ENCODE results near the gene ERBB4. TPM values are rescaled to one million over a fixed set of nuclear protein-coding genes. Genes with fewer than 3 reads are reported as not detected.
"Not testable (repeated sequence)": the region's sequence is repeated elsewhere in the genome, so short reads cannot be mapped to it uniquely, and the experiment has no call there.

ERBB4 gene
- polyA plus RNA-seq, 1 donor, result 0.37 TPM

DNA sequence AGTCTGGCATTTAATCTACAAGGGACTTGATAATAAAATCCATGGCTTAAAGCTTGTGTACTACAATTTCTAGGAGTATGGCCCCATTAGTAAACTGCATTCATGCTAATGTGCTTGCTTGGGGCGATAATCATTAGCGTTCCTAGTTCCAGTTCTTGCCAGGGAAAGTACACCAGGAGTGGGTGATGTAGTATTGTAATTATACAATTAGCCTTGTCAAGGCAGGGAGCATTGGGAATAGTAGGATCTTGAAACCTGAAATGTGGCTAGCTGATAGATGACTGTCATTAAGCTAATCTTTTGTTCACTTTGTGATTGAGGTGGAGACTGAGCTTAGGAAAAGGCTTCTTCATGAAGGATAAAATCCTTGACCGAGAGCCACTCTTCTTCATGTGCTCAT, 993.0 kb downstream of the ERBB4 start:
- H3K4me3 ChIP-seq (ENCODE audit: low read length), result no peak overlapping the region
- H3K4me1 ChIP-seq (ENCODE audit: control insufficient read depth, insufficient read depth, low read length), result no peaks in the 10 kb centered on the region
- H3K9me3 ChIP-seq (ENCODE audit: control insufficient read depth, low read depth, low read length), result no peaks in the 10 kb centered on the region
- DNase-seq, result no peak
- no peak overlapping the region for H3K27ac ChIP-seq (ENCODE audit: low read length)
- no peaks in the 10 kb centered on the region for H3K27me3 ChIP-seq (ENCODE audit: control insufficient read depth, insufficient read depth, low read length)
- WGBS (ENCODE audit: insufficient coverage, low lambda C conversion rate), result 88% methylated on average over 1 of the region's 3 CpGs
- H3K36me3 ChIP-seq (ENCODE audit: control insufficient read depth, insufficient read depth, low read length), result no peaks in the 10 kb centered on the region

DNA sequence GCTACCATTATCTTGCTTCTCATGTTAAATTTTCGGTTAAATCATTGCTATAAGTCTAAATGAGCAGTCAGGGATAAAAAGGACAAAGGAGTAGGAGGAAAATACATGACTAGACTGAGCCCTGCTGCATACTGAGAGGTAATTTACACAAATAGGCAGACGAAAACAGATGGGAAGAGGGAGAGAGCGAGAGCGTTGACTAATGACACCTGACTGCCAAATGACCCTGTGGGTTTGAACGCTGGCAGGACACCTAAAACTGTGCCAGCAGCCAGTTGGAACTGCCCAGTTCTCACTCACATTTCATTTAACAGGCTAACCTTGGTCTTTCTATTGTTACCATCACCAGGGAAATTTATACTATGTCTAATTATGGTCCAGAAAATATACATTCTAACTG, 1004.0 kb downstream of the ERBB4 start:
- no peaks in the 10 kb centered on the region for H3K4me1 ChIP-seq (ENCODE audit: control insufficient read depth, insufficient read depth, low read length)
- WGBS (ENCODE audit: insufficient coverage, low lambda C conversion rate), result no CpG with 5 or more reads among the region's 5 CpGs
- DNase-seq, result no peak

GRCh38 chr2:211524248-211524647, 1014.4 kb downstream of the ERBB4 start:
- H3K27me3 ChIP-seq (ENCODE audit: control insufficient read depth, insufficient read depth, low read length); DNase-seq; H3K9me3 ChIP-seq (ENCODE audit: control insufficient read depth, low read depth, low read length); H3K36me3 ChIP-seq (ENCODE audit: control insufficient read depth, insufficient read depth, low read length); H3K4me1 ChIP-seq (ENCODE audit: control insufficient read depth, insufficient read depth, low read length); H3K27ac ChIP-seq (ENCODE audit: low read length); H3K4me3 ChIP-seq (ENCODE audit: low read length): not testable (repeated sequence)
- no CpG with 5 or more reads among the region's 18 CpGs for WGBS (ENCODE audit: insufficient coverage, low lambda C conversion rate)

More for the DNA sequence above, 1004.0 kb downstream of the ERBB4 start:
- Histone ChIP-seq H3K27ac (ENCODE audit: low read length) (no peak overlapping the region), H3K27me3 (ENCODE audit: control insufficient read depth, insufficient read depth, low read length) (no peaks in the 10 kb centered on the region), H3K36me3 (ENCODE audit: control insufficient read depth, insufficient read depth, low read length) (no peaks in the 10 kb centered on the region), H3K4me3 (ENCODE audit: low read length) (no peak overlapping the region), H3K9me3 (ENCODE audit: control insufficient read depth, low read depth, low read length) (no peaks in the 10 kb centered on the region)

GRCh38 chr2:211516537-211516936, 1022.1 kb downstream of the ERBB4 start:
- no peak for DNase-seq
- WGBS (ENCODE audit: insufficient coverage, low lambda C conversion rate), result 80% methylated on average over 1 of the region's 3 CpGs

GRCh38 chr2:211514049-211514448, 1024.6 kb downstream of the ERBB4 start:
- WGBS (ENCODE audit: insufficient coverage, low lambda C conversion rate), result 100% methylated on average over 1 of the region's 3 CpGs
- Histone ChIP-seq H3K4me1 (ENCODE audit: control insufficient read depth, insufficient read depth, low read length) (no peaks in the 10 kb centered on the region), H3K4me3 (ENCODE audit: low read length) (no peak overlapping the region), H3K27ac (ENCODE audit: low read length) (no peak overlapping the region), H3K9me3 (ENCODE audit: control insufficient read depth, low read depth, low read length) (no peaks in the 10 kb centered on the region), H3K36me3 (ENCODE audit: control insufficient read depth, insufficient read depth, low read length) (no peaks in the 10 kb centered on the region), H3K27me3 (ENCODE audit: control insufficient read depth, insufficient read depth, low read length) (no peaks in the 10 kb centered on the region)
- no peak for DNase-seq

More at GRCh38 chr2:211516537-211516936, 1022.1 kb downstream of the ERBB4 start:
- Histone ChIP-seq H3K4me1 (ENCODE audit: control insufficient read depth, insufficient read depth, low read length) (no peaks in the 10 kb centered on the region), H3K36me3 (ENCODE audit: control insufficient read depth, insufficient read depth, low read length) (no peaks in the 10 kb centered on the region), H3K27ac (ENCODE audit: low read length) (no peak overlapping the region), H3K9me3 (ENCODE audit: control insufficient read depth, low read depth, low read length) (no peaks in the 10 kb centered on the region), H3K27me3 (ENCODE audit: control insufficient read depth, insufficient read depth, low read length) (no peaks in the 10 kb centered on the region), H3K4me3 (ENCODE audit: low read length) (no peak overlapping the region)

DNA sequence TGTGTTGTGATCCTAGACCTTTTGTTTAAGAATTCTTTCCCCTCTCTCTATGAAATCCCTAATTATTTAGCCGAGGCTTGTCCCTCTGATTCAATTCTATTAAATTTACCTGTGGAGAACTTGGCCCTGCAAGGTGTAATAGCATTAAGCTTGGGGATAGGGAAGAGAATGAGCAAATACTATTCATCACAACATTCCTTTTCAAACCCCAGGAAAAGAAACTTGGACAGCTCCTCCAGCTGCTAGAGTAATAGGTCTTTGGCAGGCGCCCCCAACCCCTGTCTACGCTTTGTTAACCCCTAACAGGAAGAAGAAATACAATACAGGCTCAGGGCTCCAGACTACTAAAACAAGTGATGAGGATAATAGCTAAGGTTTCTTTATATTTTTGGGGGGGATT, 1025.2 kb downstream of the ERBB4 start:
- Histone ChIP-seq H3K9me3 (ENCODE audit: control insufficient read depth, low read depth, low read length) (no peaks in the 10 kb centered on the region), H3K27me3 (ENCODE audit: control insufficient read depth, insufficient read depth, low read length) (no peaks in the 10 kb centered on the region), H3K27ac (ENCODE audit: low read length) (no peak overlapping the region), H3K36me3 (ENCODE audit: control insufficient read depth, insufficient read depth, low read length) (no peaks in the 10 kb centered on the region), H3K4me3 (ENCODE audit: low read length) (no peak overlapping the region), H3K4me1 (ENCODE audit: control insufficient read depth, insufficient read depth, low read length) (no peaks in the 10 kb centered on the region)
- no CpG with 5 or more reads among the region's 3 CpGs for WGBS (ENCODE audit: insufficient coverage, low lambda C conversion rate)
- no peak for DNase-seq

GRCh38 chr2:211512806-211513205, 1025.8 kb downstream of the ERBB4 start:
- no peak overlapping the region for H3K27ac ChIP-seq (ENCODE audit: low read length)
- H3K27me3 ChIP-seq (ENCODE audit: control insufficient read depth, insufficient read depth, low read length), result no peaks in the 10 kb centered on the region
- H3K4me1 ChIP-seq (ENCODE audit: control insufficient read depth, insufficient read depth, low read length), result no peaks in the 10 kb centered on the region
- no CpG with 5 or more reads among the region's 3 CpGs for WGBS (ENCODE audit: insufficient coverage, low lambda C conversion rate)
- no peak overlapping the region for H3K4me3 ChIP-seq (ENCODE audit: low read length)
- no peaks in the 10 kb centered on the region for H3K9me3 ChIP-seq (ENCODE audit: control insufficient read depth, low read depth, low read length)
- no peak for DNase-seq
- H3K36me3 ChIP-seq (ENCODE audit: control insufficient read depth, insufficient read depth, low read length), result no peaks in the 10 kb centered on the region

DNA sequence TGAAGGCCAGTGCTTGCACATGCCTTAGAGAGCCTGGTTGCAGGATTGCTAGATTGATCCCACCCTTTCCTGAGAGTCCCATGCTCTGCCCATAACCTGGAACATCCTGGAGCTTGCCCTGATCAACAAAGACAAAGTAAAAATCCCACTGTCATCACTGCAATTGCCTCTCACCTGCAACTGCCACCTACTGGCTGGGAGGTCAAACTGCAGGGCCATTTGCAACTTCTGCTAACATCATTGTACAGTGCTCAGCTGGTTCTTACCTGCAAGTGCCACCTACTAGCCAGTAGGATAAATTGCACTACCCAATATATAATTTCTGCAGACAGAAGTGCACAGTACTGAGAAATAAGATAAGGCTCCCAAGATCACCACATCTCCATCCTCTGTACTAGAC, 1034.7 kb downstream of the ERBB4 start:
- no peaks in the 10 kb centered on the region for H3K27me3 ChIP-seq (ENCODE audit: control insufficient read depth, insufficient read depth, low read length)
- no peak overlapping the region for H3K4me3 ChIP-seq (ENCODE audit: low read length)
- no peaks in the 10 kb centered on the region for H3K36me3 ChIP-seq (ENCODE audit: control insufficient read depth, insufficient read depth, low read length)
- H3K27ac ChIP-seq (ENCODE audit: low read length), result no peak overlapping the region
- no peaks in the 10 kb centered on the region for H3K9me3 ChIP-seq (ENCODE audit: control insufficient read depth, low read depth, low read length)
- H3K4me1 ChIP-seq (ENCODE audit: control insufficient read depth, insufficient read depth, low read length), result no peaks in the 10 kb centered on the region
- no peak for DNase-seq

DNA sequence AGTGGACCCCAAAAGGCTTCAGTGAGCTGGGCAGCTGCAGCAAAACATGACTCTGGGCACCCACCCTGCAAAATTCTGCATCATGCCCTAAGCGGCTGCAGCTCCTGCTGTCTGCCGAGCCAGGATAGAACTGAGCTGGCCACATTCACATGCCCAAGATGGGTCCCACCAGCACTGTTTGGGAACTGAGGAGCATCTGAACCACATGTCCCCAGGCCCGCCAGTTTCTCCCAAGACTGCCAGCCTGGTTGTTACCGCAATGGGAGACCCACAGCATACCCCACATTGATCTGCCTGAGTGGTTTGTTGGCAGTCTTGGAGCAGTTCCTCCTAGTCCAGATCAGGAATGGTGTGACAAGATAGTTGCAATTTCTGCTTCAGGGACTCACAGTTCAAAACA, 1035.4 kb downstream of the ERBB4 start:
- no peaks in the 10 kb centered on the region for H3K9me3 ChIP-seq (ENCODE audit: control insufficient read depth, low read depth, low read length)
- H3K4me3 ChIP-seq (ENCODE audit: low read length), result no peak overlapping the region
- no peaks in the 10 kb centered on the region for H3K36me3 ChIP-seq (ENCODE audit: control insufficient read depth, insufficient read depth, low read length)
- no peak for DNase-seq
- H3K4me1 ChIP-seq (ENCODE audit: control insufficient read depth, insufficient read depth, low read length), result no peaks in the 10 kb centered on the region
- no CpG with 5 or more reads among the region's 4 CpGs for WGBS (ENCODE audit: insufficient coverage, low lambda C conversion rate)
- H3K27ac ChIP-seq (ENCODE audit: low read length), result no peak overlapping the region
- no peaks in the 10 kb centered on the region for H3K27me3 ChIP-seq (ENCODE audit: control insufficient read depth, insufficient read depth, low read length)

GRCh38 chr2:211498551-211499205, 1039.9 kb downstream of the ERBB4 start:
- no peak for DNase-seq
- H3K4me1 ChIP-seq (ENCODE audit: control insufficient read depth, insufficient read depth, low read length), result no peaks in the 10 kb centered on the region
- H3K9me3 ChIP-seq (ENCODE audit: control insufficient read depth, low read depth, low read length), result no peaks in the 10 kb centered on the region
- H3K36me3 ChIP-seq (ENCODE audit: control insufficient read depth, insufficient read depth, low read length), result no peaks in the 10 kb centered on the region
- WGBS (ENCODE audit: insufficient coverage, low lambda C conversion rate), result 80% methylated on average over 1 of the region's 3 CpGs
- no peak overlapping the region for H3K4me3 ChIP-seq (ENCODE audit: low read length)
- H3K27me3 ChIP-seq (ENCODE audit: control insufficient read depth, insufficient read depth, low read length), result no peaks in the 10 kb centered on the region
- no peak overlapping the region for H3K27ac ChIP-seq (ENCODE audit: low read length)

GRCh38 chr2:211495339-211495738, 1043.3 kb downstream of the ERBB4 start:
- WGBS (ENCODE audit: insufficient coverage, low lambda C conversion rate), result 90% methylated on average over 2 of the region's 3 CpGs
- Histone ChIP-seq H3K27ac (ENCODE audit: low read length) (no peak overlapping the region), H3K4me1 (ENCODE audit: control insufficient read depth, insufficient read depth, low read length) (no peaks in the 10 kb centered on the region)

More at GRCh38 chr2:211495339-211495738, 1043.3 kb downstream of the ERBB4 start:
- no peak for DNase-seq
- H3K4me3 ChIP-seq (ENCODE audit: low read length), result no peak overlapping the region
- no peaks in the 10 kb centered on the region for H3K9me3 ChIP-seq (ENCODE audit: control insufficient read depth, low read depth, low read length)
- H3K27me3 ChIP-seq (ENCODE audit: control insufficient read depth, insufficient read depth, low read length), result no peaks in the 10 kb centered on the region
- no peaks in the 10 kb centered on the region for H3K36me3 ChIP-seq (ENCODE audit: control insufficient read depth, insufficient read depth, low read length)

Data from large intestine (tissue), 3 donors.